Measurements from ENCODE around the gene ARHGAP31. TPM values are rescaled to one million over a fixed set of nuclear protein-coding genes. Genes with fewer than 3 reads are reported as not detected.
A peak's percentile ranks its signal among the peaks of the same experiment; 100 is the strongest.

Gene ARHGAP31
- total and polyA plus RNA-seq, 7 donors, result 1.9 to 13.2 (median 5.3) TPM

DNA sequence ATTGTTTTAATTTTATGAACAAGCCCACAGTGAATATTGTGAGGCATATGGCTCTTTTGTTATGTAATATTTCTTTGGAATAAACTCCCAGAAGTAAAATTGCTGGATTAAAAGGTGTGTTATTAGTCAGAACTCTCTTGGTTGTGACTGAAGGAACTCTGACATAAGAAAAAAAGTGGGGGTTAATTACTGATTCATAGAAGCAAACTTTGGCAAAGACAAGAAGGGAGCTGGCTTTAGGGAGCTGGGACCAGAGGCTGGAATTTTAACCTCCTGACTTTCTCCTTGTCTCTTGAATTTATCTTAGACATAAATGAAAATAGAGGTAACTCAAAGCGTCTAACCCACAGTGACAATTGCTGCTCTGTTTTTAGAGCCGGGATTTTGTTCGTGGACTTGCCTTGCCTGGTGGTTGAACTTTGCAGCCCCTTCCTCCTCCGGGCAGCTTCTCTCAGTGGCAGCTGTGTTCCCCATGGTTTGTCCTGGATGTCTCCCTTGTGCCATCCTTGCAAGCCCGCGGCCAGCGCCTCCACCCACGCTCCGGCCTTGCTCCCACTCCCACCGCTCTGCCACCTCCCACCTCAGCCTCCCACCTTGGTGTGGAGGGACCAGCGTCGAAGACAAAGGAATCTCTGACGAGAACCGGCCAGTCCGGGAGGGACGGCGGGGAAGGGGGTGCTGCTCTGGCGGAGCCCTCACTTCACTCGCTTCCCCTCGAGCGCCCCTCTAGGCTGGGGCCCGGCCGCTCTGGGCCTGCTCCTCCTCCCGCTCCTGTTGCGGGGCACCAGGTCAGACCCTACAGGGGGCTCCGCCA, 28.0 kb downstream of the ARHGAP31 start:
- peaks cover 9% of the 10 kb centered on the region for H3K4me1 ChIP-seq
- peak in 1 of 2 donors; percentile 53 for DNase-seq
- TF ChIP-seq, protein P1, sequence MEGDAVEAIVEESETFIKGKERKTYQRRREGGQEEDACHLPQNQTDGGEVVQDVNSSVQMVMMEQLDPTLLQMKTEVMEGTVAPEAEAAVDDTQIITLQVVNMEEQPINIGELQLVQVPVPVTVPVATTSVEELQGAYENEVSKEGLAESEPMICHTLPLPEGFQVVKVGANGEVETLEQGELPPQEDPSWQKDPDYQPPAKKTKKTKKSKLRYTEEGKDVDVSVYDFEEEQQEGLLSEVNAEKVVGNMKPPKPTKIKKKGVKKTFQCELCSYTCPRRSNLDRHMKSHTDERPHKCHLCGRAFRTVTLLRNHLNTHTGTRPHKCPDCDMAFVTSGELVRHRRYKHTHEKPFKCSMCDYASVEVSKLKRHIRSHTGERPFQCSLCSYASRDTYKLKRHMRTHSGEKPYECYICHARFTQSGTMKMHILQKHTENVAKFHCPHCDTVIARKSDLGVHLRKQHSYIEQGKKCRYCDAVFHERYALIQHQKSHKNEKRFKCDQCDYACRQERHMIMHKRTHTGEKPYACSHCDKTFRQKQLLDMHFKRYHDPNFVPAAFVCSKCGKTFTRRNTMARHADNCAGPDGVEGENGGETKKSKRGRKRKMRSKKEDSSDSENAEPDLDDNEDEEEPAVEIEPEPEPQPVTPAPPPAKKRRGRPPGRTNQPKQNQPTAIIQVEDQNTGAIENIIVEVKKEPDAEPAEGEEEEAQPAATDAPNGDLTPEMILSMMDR (IDR thresholded peaks at IDR 0.05), result no peak
- no peaks in the 10 kb centered on the region for H3K27me3 ChIP-seq (ENCODE audit: insufficient read depth in 3 of 3, low read length in 2 of 3)
- intact Hi-C loops (cut with DNase I), result loop anchor here in 1 of 2 donors (1.0 kb wide), 1 partner anchor 28 kb away; the partner anchor contains the start of gene ARHGAP31
- peak overlapping the region; percentile 81 for H3K4me3 ChIP-seq
- no peaks in the 10 kb centered on the region for H3K36me3 ChIP-seq (ENCODE audit: insufficient read depth in 1 of 2, low read depth in 1 of 2)
- 7 to 9% (median 9%) methylated on average over 18 to 24 of the region's 26 CpGs for WGBS, 3 donors
- H3K27ac ChIP-seq, result peak overlapping the region; percentile 85
- ATAC-seq, result peak; percentile 51 to 69 (median 63)
- no peaks in the 10 kb centered on the region for H3K9me3 ChIP-seq

DNA sequence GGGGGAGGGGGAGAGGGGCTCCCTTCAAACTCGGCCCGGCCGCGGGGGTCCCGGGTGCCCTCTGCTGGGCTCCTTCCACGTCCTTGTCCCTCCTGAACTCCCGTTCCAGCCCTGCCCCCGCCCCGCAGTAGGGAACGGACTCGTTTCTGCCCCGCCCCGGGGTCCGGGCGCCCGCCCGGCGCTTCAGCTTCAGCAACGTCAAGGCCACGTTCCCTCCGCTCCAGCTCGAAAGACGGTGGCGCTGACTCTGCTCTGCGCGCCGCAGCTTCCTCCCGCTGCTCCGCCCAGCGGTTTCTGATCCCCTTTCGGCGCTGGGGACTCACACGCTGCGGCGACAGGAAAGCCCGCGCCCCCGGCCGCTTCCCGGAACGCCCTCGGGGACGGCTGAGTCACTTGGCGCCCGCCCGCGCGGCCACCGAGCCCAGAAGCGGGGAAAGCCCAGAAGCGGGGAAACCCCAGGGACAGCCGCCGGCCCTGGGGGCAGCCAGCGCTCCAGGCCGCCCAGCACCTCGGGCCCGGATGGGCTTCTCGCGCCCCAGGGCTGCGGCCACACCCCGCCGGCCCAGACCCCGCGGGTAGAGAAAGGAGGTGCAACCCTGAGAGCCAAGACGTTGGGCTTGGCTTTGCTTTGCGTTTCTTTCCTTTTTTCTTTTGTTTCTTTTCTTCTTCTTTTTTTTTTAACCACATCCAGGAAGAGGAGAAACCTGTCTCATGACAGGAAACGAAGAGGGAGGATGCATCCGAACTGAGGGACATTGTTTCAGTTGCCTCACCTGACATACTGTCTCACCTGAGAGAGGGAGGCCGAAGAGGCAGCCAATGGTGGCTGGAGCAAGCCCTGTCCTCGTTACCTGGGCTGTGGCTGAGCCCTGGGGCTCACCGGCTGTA, 28.9 kb downstream of the ARHGAP31 start:
- 3 to 6% (median 3%) methylated on average over 55 to 71 of the region's 71 CpGs for WGBS, 3 donors
- Histone ChIP-seq H3K27me3 (ENCODE audit: insufficient read depth in 3 of 3, low read length in 2 of 3) (no peaks in the 10 kb centered on the region), H3K9me3 (no peaks in the 10 kb centered on the region), H3K27ac (peak overlapping the region; percentile 85), H3K4me3 (peak overlapping the region; percentile 81), H3K4me1 (peaks cover 9% of the 10 kb centered on the region), H3K36me3 (ENCODE audit: insufficient read depth in 1 of 2, low read depth in 1 of 2) (no peaks in the 10 kb centered on the region)
- intact Hi-C loops (cut with DNase I), result loop anchor here in 1 of 2 donors (1.0 kb wide), 1 partner anchor 29 kb away; the partner anchor contains the start of gene ARHGAP31
- TF ChIP-seq, protein P1 (IDR thresholded peaks at IDR 0.05), result no peak
- ATAC-seq, result peak; percentile 88 to 94 (median 92)
- DNase-seq, result peak; percentile 88 to 92

DNA sequence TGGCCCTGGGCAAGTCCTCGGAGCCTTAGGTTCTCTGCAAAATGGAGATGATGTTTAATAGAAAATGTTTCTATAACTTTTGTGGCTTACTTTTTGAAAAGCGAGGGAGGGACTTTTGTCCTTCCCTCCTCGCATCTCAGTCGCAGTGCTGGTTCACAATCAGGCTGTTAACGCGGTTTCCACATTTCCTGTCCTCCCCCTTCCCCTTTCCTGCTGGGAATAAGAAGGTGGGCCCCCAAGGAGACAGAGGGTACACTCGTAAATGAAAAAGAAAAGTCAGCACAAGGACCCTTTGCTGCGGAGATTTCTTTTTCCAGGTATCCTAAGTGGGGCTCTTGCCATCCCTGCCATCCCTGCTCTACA, 29.5 kb downstream of the ARHGAP31 start:
- Histone ChIP-seq H3K27ac (peak overlapping the region; percentile 85), H3K4me3 (peak overlapping the region; percentile 81), H3K9me3 (no peaks in the 10 kb centered on the region), H3K36me3 (ENCODE audit: insufficient read depth in 1 of 2, low read depth in 1 of 2) (no peaks in the 10 kb centered on the region), H3K27me3 (ENCODE audit: insufficient read depth in 3 of 3, low read length in 2 of 3) (no peaks in the 10 kb centered on the region), H3K4me1 (peaks cover 9% of the 10 kb centered on the region)
- TF ChIP-seq, protein P1 (IDR thresholded peaks at IDR 0.05), result no peak
- 60 to 76% (median 71%) methylated on average over 8 of the region's 8 CpGs for WGBS, 3 donors
- no peak for DNase-seq
- intact Hi-C loops (cut with DNase I), result no loop called here
- no peak for ATAC-seq

GRCh38 chr3:119324899-119325298, 30.7 kb downstream of the ARHGAP31 start:
- no peaks in the 10 kb centered on the region for H3K9me3 ChIP-seq
- DNase-seq (no peak), ATAC-seq (no peak)
- WGBS, 3 donors, result 81 to 87% (median 82%) methylated on average over 2 of the region's 2 CpGs
- TF ChIP-seq, protein P1 (IDR thresholded peaks at IDR 0.05), result no peak
- intact Hi-C loops (cut with DNase I), result no loop called here
- H3K36me3 ChIP-seq (ENCODE audit: insufficient read depth in 1 of 2, low read depth in 1 of 2), result no peaks in the 10 kb centered on the region
- no peak overlapping the region for H3K27ac ChIP-seq
- H3K4me3 ChIP-seq, result no peak overlapping the region
- no peaks in the 10 kb centered on the region for H3K27me3 ChIP-seq (ENCODE audit: insufficient read depth in 3 of 3, low read length in 2 of 3)
- H3K4me1 ChIP-seq, result peaks cover 9% of the 10 kb centered on the region
